ENCODE measurements around the gene MAP3K7. TPM values are rescaled to one million over a fixed set of nuclear protein-coding genes. Genes with fewer than 3 reads are reported as not detected.

Gene MAP3K7
- 19.1 and 20.5 TPM in 2 replicates for total RNA-seq

GRCh38 chr6:90586836-90587638, at the start of gene MAP3K7:
MAP3K7 (minus strand) TSS chr6:90587072; CDS start chr6:90586883, 189 bp downstream.

Measured in pericardium fibroblast (primary cell).